IPS-15b (cell line): Measurements from ENCODE around the gene HIGD1C.

Experiments used
- H3K27me3 ChIP-seq: one replicate; pipeline ENCODE4 v1.6.1; 2013; ENCODE audit warnings: low read length; ENCODE audit not compliant: control insufficient read depth, insufficient read depth
- H3K36me3 ChIP-seq: one replicate; pipeline ENCODE4 v1.6.1; 2013; ENCODE audit warnings: low read length; ENCODE audit not compliant: control insufficient read depth, insufficient read depth
- H3K4me1 ChIP-seq: one replicate; pipeline ENCODE4 v1.6.1; 2013; ENCODE audit warnings: mild to moderate bottlenecking, low read length; ENCODE audit not compliant: control insufficient read depth, insufficient read depth
- H3K4me3 ChIP-seq: one replicate; pipeline ENCODE4 v1.5.1; 2013; ENCODE audit warnings: low read depth, low read length
- H3K9ac ChIP-seq: one replicate; pipeline ENCODE4 v1.6.1; 2013; ENCODE audit warnings: low read depth, mild to moderate bottlenecking, low read length
- H3K9me3 ChIP-seq: one replicate; pipeline ENCODE4 v1.6.1; 2013; ENCODE audit warnings: mild to moderate bottlenecking, low read length; ENCODE audit not compliant: control insufficient read depth, insufficient read depth

The HIGD1C gene

DNA sequence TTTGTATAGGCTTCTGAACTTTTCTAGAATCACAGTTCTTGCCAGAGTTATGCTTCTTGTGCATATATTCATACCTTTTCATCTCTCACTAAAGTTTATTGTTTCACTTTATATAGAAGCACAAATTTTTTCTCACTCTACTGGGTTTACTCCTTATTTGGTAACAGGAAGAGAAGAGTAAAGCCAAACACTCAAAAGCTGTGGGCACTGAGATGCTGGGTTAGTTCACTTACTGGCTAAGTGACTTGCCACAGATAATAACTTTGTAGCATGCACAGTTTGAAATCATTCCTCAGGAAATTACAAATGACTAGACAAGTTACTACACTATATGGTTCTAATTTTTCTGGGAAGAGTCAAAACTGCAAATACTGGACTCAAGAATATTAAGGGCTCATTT is 7.8 kb downstream of the HIGD1C start:
- Histone ChIP-seq H3K9ac (no peak overlapping the region), H3K27me3 (no peaks in the 10 kb centered on the region), H3K9me3 (no peaks in the 10 kb centered on the region), H3K4me3 (no peak overlapping the region), H3K36me3 (no peaks in the 10 kb centered on the region), H3K4me1 (no peaks in the 10 kb centered on the region)

DNA sequence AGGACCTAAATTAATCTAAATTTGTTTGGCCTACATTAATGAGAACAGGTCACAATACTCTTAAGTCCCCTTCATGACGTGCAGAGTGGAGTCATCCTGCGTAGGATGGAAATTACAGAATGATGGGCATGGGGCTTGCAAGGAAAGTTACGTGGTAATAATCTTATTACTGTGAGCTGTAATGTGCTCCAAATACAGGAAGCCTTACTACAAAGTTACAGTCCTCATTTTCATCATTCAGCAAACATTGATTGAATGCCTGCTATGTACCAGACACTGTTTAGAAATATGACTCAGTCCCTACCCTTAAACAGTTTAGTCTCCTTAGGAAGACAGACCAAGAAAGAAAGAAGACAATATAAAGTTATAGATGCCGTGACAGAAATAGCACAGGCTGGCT is 9.4 kb downstream of the HIGD1C start:
- Histone ChIP-seq H3K27me3 (no peaks in the 10 kb centered on the region), H3K36me3 (no peaks in the 10 kb centered on the region), H3K4me1 (no peaks in the 10 kb centered on the region), H3K9ac (no peak overlapping the region), H3K9me3 (no peaks in the 10 kb centered on the region), H3K4me3 (no peak overlapping the region)

DNA sequence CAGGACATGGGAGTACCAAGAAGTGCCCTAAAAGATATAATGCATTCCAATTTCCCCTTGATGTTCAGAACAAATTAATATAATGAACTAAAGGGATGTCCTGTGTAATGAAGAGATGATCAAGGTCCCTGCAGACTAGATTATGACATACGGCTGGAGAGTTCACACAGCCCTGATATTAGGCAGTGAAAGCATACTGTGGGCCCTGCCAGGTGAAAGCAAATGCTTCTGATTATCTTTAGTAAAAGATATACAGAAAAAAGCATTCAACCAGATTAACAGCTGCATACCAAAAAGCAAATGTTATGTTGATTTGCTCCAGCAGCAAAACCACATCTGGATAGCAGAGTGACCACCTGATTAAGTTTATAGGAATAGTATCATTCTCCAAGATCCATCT is 12.1 kb downstream of the HIGD1C start:
- Histone ChIP-seq H3K9ac (no peak overlapping the region), H3K4me1 (no peaks in the 10 kb centered on the region)

DNA sequence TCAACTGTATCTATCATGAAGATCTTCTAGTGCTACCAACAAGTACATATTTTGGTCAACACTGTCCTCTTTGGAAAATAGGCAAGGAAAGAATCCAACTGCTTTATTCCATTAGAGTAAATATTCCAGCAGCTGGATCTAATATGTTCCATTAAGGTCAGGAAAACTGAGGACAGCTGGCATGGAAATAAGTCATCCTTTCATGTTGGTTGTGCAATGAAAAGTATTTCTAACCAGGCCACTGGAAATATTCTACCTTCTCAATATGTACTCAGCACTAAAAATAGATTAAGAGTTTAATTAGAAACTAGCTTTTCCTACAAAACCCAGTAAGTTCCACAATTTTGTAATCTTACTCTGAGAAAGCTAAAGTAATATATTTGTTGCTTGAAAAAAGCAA is 19.6 kb downstream of the HIGD1C start:
- Histone ChIP-seq H3K4me1 (no peaks in the 10 kb centered on the region), H3K27me3 (no peaks in the 10 kb centered on the region), H3K9me3 (peaks cover 7% of the 10 kb centered on the region), H3K9ac (no peak overlapping the region), H3K36me3 (no peaks in the 10 kb centered on the region), H3K4me3 (no peak overlapping the region)

More for the DNA sequence above, 12.1 kb downstream of the HIGD1C start:
- H3K9me3 ChIP-seq: no peaks in the 10 kb centered on the region
- H3K36me3 ChIP-seq: no peaks in the 10 kb centered on the region
- no peak overlapping the region for H3K4me3 ChIP-seq
- H3K27me3 ChIP-seq: no peaks in the 10 kb centered on the region

DNA sequence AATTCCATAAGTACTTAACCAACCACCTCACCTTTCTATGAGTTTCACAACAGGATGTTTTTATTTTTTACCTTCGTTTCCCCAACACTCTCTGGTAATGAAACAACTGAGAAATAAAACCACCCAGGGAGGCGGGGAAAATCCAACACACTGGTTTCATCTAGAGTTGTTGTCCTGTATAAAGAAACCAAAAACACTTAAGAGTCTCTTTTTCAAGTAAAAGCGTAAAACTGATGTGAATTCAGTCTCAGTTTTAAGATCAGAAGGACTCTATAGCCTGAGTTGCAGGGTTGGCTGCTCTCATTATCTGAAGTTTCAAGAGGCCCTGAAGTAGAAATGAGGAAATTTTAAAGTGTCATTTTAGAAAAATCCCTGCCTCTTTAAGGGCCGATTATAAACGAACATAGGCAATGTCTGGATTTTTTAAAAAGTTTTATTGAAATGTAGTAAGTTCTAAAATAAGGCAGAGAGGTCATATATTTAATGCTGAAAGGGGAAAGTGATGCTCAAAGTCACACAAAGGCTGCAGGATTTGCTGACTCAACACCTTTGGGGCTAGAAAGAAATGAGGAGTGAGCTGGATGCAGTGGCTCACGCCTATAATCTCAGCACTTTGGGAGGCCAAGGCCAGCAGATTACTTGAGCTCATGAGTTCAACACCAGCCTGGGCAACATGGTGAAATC is 27.2 kb downstream of the HIGD1C start:
- Histone ChIP-seq H3K4me1 (no peaks in the 10 kb centered on the region), H3K9ac (no peak overlapping the region), H3K4me3 (no peak overlapping the region), H3K27me3 (no peaks in the 10 kb centered on the region), H3K9me3 (no peaks in the 10 kb centered on the region), H3K36me3 (no peaks in the 10 kb centered on the region)

DNA sequence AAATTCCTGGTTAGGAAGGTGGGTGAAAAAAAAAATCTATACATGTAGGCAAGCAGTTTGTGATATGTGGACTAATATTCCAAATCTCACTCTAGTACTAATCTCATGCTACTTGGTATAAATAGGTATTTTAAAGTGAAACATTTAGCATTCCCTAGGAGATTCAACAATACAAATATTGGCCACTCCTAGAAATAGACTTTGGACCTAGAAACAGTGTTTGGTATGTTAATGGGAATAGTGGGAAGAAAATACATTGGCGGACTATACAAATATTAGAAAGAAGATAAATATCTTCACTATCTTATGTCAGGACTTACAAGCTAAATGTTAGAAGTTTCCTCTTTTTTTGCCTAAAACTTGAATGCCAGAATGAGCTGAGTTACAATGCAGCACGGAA is 28.2 kb downstream of the HIGD1C start:
- no peaks in the 10 kb centered on the region for H3K4me1 ChIP-seq
- no peaks in the 10 kb centered on the region for H3K27me3 ChIP-seq
- H3K9ac ChIP-seq: no peak overlapping the region
- no peaks in the 10 kb centered on the region for H3K36me3 ChIP-seq
- H3K9me3 ChIP-seq: no peaks in the 10 kb centered on the region
- H3K4me3 ChIP-seq: no peak overlapping the region

DNA sequence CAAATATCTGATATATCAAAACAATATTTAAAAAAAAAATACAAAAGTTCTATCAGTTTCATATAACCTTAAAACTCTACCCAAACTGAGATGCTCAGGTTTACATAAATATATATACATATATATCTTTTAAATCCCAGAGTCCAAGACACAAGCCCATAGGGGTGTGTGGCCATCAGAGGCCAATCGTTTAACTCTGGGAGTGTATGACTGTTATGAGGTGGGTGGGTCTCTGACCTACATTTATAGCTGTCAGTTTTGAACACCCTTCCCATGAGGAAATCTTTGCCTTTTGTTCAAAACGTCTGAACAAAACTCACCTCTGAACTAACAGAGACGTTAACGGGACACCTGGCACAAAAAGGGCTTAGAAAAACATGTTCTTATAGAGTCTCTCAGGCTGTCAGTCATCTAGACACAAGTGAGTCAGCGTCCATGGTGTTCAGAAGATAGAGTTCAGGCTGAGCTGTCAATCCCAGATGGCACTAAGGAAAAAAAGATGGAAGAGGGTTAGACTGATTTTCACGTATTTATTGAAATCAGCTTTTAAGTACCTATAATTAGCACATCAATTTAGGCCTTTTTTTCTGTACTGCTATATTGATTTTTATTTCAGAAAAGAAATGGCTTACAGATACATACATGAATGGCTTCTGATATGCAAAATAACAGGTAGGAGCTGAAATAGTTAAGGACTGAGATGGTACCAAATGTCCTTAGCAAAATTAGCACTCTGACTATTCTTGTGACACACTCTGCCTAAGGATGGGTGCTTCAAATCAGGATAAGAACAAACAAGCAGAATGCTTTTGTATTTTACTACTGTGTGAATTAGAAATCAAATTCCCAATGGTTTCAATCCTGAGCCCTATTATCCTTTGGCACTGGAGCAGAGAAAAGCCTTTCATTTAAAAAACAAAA is 29.2 kb downstream of the HIGD1C start:
- H3K9me3 ChIP-seq: no peaks in the 10 kb centered on the region
- H3K9ac ChIP-seq: no peak overlapping the region
- no peak overlapping the region for H3K4me3 ChIP-seq
- no peaks in the 10 kb centered on the region for H3K36me3 ChIP-seq
- no peaks in the 10 kb centered on the region for H3K4me1 ChIP-seq
- no peaks in the 10 kb centered on the region for H3K27me3 ChIP-seq

DNA sequence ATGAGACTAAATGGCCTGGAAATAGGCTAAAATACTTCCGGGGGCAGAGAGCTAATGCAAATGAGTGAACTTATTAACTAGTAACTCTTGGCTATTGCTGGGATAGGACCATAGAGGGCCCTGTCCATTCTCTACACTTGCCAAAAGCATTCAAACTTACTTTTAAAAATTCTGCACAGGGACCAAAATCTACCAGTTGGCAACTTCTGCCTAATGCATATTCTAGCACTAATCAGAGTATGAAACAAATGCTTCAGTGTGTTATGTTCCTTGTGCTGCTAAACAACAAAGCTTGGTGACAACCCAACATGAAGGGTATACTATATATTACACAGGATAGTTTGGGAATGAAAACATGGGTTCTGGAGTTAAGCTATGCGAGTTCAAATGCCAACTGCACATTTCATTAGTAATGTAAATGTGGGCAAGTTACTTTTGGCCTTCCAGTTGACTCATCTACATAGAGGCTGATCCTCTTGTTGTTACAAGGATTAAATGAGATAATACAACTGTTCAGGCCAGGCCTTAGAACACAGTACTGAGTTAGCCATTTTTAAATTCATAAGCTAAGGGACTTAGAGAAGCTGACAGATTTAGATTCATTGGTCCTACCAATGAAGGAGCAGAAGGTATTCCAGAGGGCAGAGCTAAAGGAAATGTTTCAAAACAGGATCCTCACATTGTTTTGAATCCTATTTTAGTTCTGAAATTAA is 32.4 kb downstream of the HIGD1C start:
- H3K9ac ChIP-seq: no peak overlapping the region
- no peaks in the 10 kb centered on the region for H3K27me3 ChIP-seq
- H3K4me1 ChIP-seq: no peaks in the 10 kb centered on the region
- peaks cover 3% of the 10 kb centered on the region for H3K36me3 ChIP-seq
- no peak overlapping the region for H3K4me3 ChIP-seq
- no peaks in the 10 kb centered on the region for H3K9me3 ChIP-seq

DNA sequence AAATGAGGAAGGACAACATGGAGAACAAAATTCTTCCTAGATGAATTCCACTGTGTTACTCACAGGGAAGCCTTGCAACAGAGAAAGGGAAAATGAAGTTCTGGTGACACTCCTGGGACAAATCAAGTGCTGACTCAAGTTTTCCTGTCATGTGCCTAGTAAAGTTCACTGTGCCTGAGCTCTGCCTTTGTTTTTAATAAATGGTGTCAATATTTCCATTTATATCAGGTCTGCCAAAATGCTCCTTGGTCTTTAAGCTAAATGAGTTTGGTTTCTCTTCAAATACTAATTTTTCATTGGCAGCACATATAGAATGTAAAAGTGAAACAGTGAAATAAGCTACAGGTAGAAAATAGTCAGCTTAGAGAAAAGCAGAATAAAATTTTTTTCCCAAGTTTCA is 33.0 kb downstream of the HIGD1C start:
- H3K4me1 ChIP-seq: no peaks in the 10 kb centered on the region
- no peaks in the 10 kb centered on the region for H3K9me3 ChIP-seq
- H3K36me3 ChIP-seq: peaks cover 3% of the 10 kb centered on the region
- no peak overlapping the region for H3K4me3 ChIP-seq
- no peaks in the 10 kb centered on the region for H3K27me3 ChIP-seq
- no peak overlapping the region for H3K9ac ChIP-seq

DNA sequence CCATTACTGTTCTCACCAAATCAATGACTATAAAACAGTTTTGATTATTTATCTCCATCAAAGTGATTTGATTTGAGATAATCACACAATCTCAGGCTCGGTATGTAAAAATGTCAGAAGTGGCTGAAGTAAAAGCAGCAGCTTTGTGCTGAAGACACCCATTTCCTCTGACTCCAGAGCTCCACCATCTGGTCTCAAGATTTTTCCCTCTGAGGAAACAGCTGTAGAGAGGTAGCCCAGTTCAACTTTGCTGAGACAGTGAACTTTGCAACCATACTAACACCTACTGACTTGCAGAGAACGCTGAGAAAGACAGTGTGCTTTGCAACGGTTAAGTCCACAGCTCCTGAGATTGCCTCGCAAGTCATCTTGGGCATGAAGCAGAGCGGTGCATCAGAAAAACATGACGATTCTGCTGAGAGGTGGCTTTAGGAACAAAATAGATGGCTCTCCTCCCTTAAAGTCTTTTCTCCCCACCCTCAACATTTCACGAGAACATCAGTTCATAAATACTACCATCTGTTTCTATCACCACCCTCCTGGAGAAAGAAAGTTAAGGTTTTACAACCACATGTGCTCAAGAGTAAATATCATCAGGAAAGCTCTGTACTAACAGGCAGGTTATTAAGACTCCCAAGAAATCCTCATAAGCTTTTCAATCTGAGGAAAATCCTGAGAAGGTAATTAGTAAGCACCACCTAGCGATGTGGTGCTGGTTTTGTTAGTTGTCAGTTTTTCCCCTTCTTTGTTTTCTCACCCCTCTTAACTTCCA is 34.8 kb downstream of the HIGD1C start:
- no peak overlapping the region for H3K4me3 ChIP-seq
- H3K27me3 ChIP-seq: no peaks in the 10 kb centered on the region
- no peaks in the 10 kb centered on the region for H3K4me1 ChIP-seq
- H3K9ac ChIP-seq: no peak overlapping the region
- peaks cover 15% of the 10 kb centered on the region for H3K36me3 ChIP-seq
- H3K9me3 ChIP-seq: no peaks in the 10 kb centered on the region

DNA sequence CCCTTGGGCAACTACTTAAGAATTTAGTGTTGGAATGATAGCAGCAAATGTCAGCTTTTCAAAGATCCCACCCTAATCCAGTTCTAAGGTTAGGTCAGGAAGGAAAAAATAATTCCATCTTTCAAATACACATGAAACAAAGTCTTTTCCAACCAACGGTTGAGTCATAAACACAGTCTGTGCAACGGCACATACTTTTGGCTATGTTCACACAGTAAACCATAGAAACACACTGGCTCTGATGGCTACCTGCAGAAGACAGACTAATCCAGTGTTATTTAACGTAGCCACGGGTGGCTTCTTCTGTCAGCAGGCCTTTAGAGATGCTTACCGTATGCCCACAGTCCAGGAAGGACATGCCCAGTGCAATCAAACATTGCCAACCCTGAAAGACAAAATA is 35.7 kb downstream of the HIGD1C start:
- H3K36me3 ChIP-seq: peaks cover 17% of the 10 kb centered on the region
- H3K9me3 ChIP-seq: no peaks in the 10 kb centered on the region
- no peak overlapping the region for H3K9ac ChIP-seq

More for the DNA sequence above, 35.7 kb downstream of the HIGD1C start:
- Histone ChIP-seq H3K27me3 (no peaks in the 10 kb centered on the region), H3K4me1 (no peaks in the 10 kb centered on the region), H3K4me3 (no peak overlapping the region)
